KMS-11 (cell line): ENCODE data around the gene NME7.

Experiments used
- H2AFZ ChIP-seq: fragments of 200-600 bp; sonication (generic); 2 replicates; pipeline ENCODE4 v1.6.1; 2016; ENCODE audit warnings: antibody characterized with exemption, mixed run types, low read depth
- H3K27ac ChIP-seq: fragments of 200-600 bp; sonication (generic); 2 replicates; pipeline ENCODE4 v1.6.1; 2016; ENCODE audit warnings: mild to moderate bottlenecking, mixed run types
- H3K27me3 ChIP-seq: fragments of 200-600 bp; sonication (generic); 2 replicates; pipeline ENCODE4 v1.6.1; 2017; ENCODE audit warnings: mild to moderate bottlenecking, low read depth, mixed run types, moderate library complexity; ENCODE audit not compliant: insufficient read depth
- H3K36me3 ChIP-seq: fragments of 200-600 bp; sonication (generic); 2 replicates; pipeline ENCODE4 v1.6.1; 2017; ENCODE audit warnings: mild to moderate bottlenecking, mixed run types; ENCODE audit not compliant: insufficient read depth
- H3K4me1 ChIP-seq: fragments of 200-600 bp; sonication (generic); 2 replicates; pipeline ENCODE4 v1.6.1; 2016; ENCODE audit warnings: mild to moderate bottlenecking, low read depth, mixed run types; ENCODE audit not compliant: poor library complexity, severe bottlenecking
- H3K4me2 ChIP-seq: fragments of 200-600 bp; sonication (generic); 2 replicates; pipeline ENCODE4 v1.7.0; 2016; ENCODE audit warnings: mild to moderate bottlenecking, mixed run types
- H3K4me3 ChIP-seq: fragments of 200-600 bp; sonication (generic); IDR thresholded peaks from 2 replicates; pipeline ENCODE4 v1.6.1; 2017; ENCODE audit warnings: low read depth, low read length, mixed read lengths; ENCODE audit not compliant: insufficient read depth
- H3K79me2 ChIP-seq: fragments of 200-600 bp; sonication (generic); 2 replicates; pipeline ENCODE4 v1.6.1; 2016; ENCODE audit warnings: low read depth, mixed run types; ENCODE audit not compliant: insufficient read depth
- H3K9ac ChIP-seq: fragments of 200-600 bp; sonication (generic); 2 replicates; pipeline ENCODE4 v1.6.1; 2016; ENCODE audit warnings: mild to moderate bottlenecking, mixed run types
- H4K20me1 ChIP-seq: fragments of 200-600 bp; sonication (generic); 2 replicates; pipeline ENCODE4 v1.6.1; 2016; ENCODE audit warnings: mild to moderate bottlenecking, mixed run types; ENCODE audit not compliant: insufficient read depth
- CTCF ChIP-seq: fragments of 200-600 bp; sonication (generic); conservative IDR thresholded peaks from 2 replicates; pipeline ENCODE4 v1.6.1; 2017; ENCODE audit warnings: low read depth, mild to moderate bottlenecking, antibody characterized with exemption, low read length, moderate library complexity, mixed read lengths

The NME7 gene

GRCh38 chr1:169146576-169147214, 220.9 kb downstream of the NME7 start:
- TF ChIP-seq CTCF = no peak
- Histone ChIP-seq H3K36me3 (no peaks in the 10 kb centered on the region), H3K79me2 (no peaks in the 10 kb centered on the region), H2AFZ (no peak overlapping the region), H3K27ac (no peak overlapping the region), H3K4me2 (no peak overlapping the region), H3K27me3 (no peaks in the 10 kb centered on the region), H3K9ac (no peak overlapping the region), H3K4me1 (peaks cover 6% of the 10 kb centered on the region), H3K4me3 (no peak overlapping the region), H4K20me1 (no peaks in the 10 kb centered on the region)

GRCh38 chr1:169144941-169145626, 222.5 kb downstream of the NME7 start:
- no peaks in the 10 kb centered on the region for H4K20me1 ChIP-seq
- no peak overlapping the region for H2AFZ ChIP-seq
- no peak overlapping the region for H3K27ac ChIP-seq
- no peak overlapping the region for H3K4me3 ChIP-seq
- peaks cover 6% of the 10 kb centered on the region for H3K4me1 ChIP-seq
- no peaks in the 10 kb centered on the region for H3K79me2 ChIP-seq
- H3K36me3 ChIP-seq = no peaks in the 10 kb centered on the region
- H3K9ac ChIP-seq = no peak overlapping the region
- no peaks in the 10 kb centered on the region for H3K27me3 ChIP-seq
- no peak overlapping the region for H3K4me2 ChIP-seq
- no peak for TF ChIP-seq CTCF

GRCh38 chr1:169143984-169144383, 223.6 kb downstream of the NME7 start:
- no peak for TF ChIP-seq CTCF
- Histone ChIP-seq H2AFZ (no peak overlapping the region), H3K4me1 (peaks cover 6% of the 10 kb centered on the region)

GRCh38 chr1:169143346-169143745, 224.3 kb downstream of the NME7 start:
- Histone ChIP-seq H2AFZ (no peak overlapping the region), H4K20me1 (no peaks in the 10 kb centered on the region), H3K79me2 (no peaks in the 10 kb centered on the region), H3K27ac (no peak overlapping the region), H3K4me2 (no peak overlapping the region), H3K4me1 (peaks cover 3% of the 10 kb centered on the region), H3K9ac (no peak overlapping the region), H3K36me3 (no peaks in the 10 kb centered on the region), H3K4me3 (no peak overlapping the region), H3K27me3 (no peaks in the 10 kb centered on the region)
- no peak for TF ChIP-seq CTCF

More at GRCh38 chr1:169143984-169144383, 223.6 kb downstream of the NME7 start:
- no peaks in the 10 kb centered on the region for H4K20me1 ChIP-seq
- H3K36me3 ChIP-seq = no peaks in the 10 kb centered on the region
- H3K4me3 ChIP-seq = no peak overlapping the region
- H3K79me2 ChIP-seq = no peaks in the 10 kb centered on the region
- no peak overlapping the region for H3K27ac ChIP-seq
- no peak overlapping the region for H3K4me2 ChIP-seq
- no peaks in the 10 kb centered on the region for H3K27me3 ChIP-seq
- no peak overlapping the region for H3K9ac ChIP-seq
